OCI-LY1 (cell line): ENCODE data around the gene UMPS.

ENCODE experiments used
- H2AFZ ChIP-seq: fragments of 200-600 bp; sonication (generic), shearing (Covaris generic); 2 replicates; pipeline ENCODE4 v1.6.0; 2014; ENCODE audit warnings: antibody characterized with exemption, mild to moderate bottlenecking, low read length
- H3F3A ChIP-seq: fragments of 200-600 bp; sonication (generic), shearing (Covaris generic); 2 replicates; pipeline ENCODE4 v1.6.0; 2014; ENCODE audit warnings: mild to moderate bottlenecking, antibody characterized with exemption, low read length, moderate library complexity; ENCODE audit not compliant: insufficient read depth
- H3K27ac ChIP-seq: fragments of 200-600 bp; sonication (generic); 2 replicates; pipeline ENCODE4 v1.5.1; 2014; ENCODE audit warnings: low read length, mixed run types, mild to moderate bottlenecking, low read depth; ENCODE audit not compliant: poor library complexity, severe bottlenecking
- H3K27me3 ChIP-seq: fragments of 200-600 bp; sonication (generic); 2 replicates; pipeline ENCODE4 v1.6.0; 2014; ENCODE audit warnings: antibody characterized with exemption, mild to moderate bottlenecking, low read length, moderate library complexity; ENCODE audit not compliant: insufficient read depth
- H3K36me3 ChIP-seq: fragments of 200-600 bp; sonication (generic); 2 replicates; pipeline ENCODE4 v1.6.1; 2014; ENCODE audit warnings: mild to moderate bottlenecking, antibody characterized with exemption, low read length, moderate library complexity, mixed read lengths; ENCODE audit not compliant: insufficient read depth
- H3K4me1 ChIP-seq: fragments of 200-600 bp; sonication (generic); 2 replicates; pipeline ENCODE4 v1.5.1; 2014; ENCODE audit warnings: mild to moderate bottlenecking, low read length, moderate library complexity; ENCODE audit not compliant: insufficient read depth, severe bottlenecking
- H3K4me2 ChIP-seq: fragments of 200-600 bp; sonication (generic), shearing (Covaris generic); 2 replicates; pipeline ENCODE4 v1.6.1; 2014; ENCODE audit warnings: low read length
- H3K4me3 ChIP-seq: fragments of 200-600 bp; sonication (generic); 2 replicates; pipeline ENCODE4 v1.5.1; 2014; ENCODE audit warnings: low read length, low read depth, mild to moderate bottlenecking, mixed read lengths; ENCODE audit not compliant: poor library complexity, severe bottlenecking
- H3K79me2 ChIP-seq: fragments of 200-600 bp; shearing (Covaris generic); 2 replicates; pipeline ENCODE4 v1.6.1; 2016; ENCODE audit warnings: mixed run types, low read length, mixed read lengths; ENCODE audit not compliant: insufficient read depth
- H3K9ac ChIP-seq: fragments of 200-600 bp; sonication (generic), shearing (Covaris generic); 2 replicates; pipeline ENCODE4 v1.6.1; 2014; ENCODE audit warnings: mild to moderate bottlenecking, low read length, mixed read lengths
- H3K9me2 ChIP-seq: fragments of 200-600 bp; sonication (generic), shearing (Covaris generic); 2 replicates; pipeline ENCODE4 v1.6.1; 2014; ENCODE audit warnings: low read depth, mild to moderate bottlenecking, low read length, mixed read lengths
- H3K9me3 ChIP-seq: fragments of 200-600 bp; shearing (Covaris generic); 2 replicates; pipeline ENCODE4 v1.6.1; 2014; ENCODE audit warnings: low read length, mixed read lengths
- H4K20me1 ChIP-seq: fragments of 200-600 bp; sonication (generic), shearing (Covaris generic); 2 replicates; pipeline ENCODE4 v1.6.0; 2016; ENCODE audit warnings: mild to moderate bottlenecking, low read length; ENCODE audit not compliant: insufficient read depth
- EZH2 ChIP-seq: fragments of 200-600 bp; sonication (generic), shearing (Covaris generic); IDR thresholded peaks from 2 replicates; pipeline ENCODE4 v1.8.0; 2017; ENCODE audit warnings: borderline replicate concordance, mixed run types, mild to moderate bottlenecking, antibody characterized with exemption, low read length, moderate library complexity, mixed read lengths
- TF ChIP-seq, protein P1 (sequence below): fragments of 200-600 bp; sonication (generic), shearing (Covaris generic); IDR thresholded peaks from 2 replicates; pipeline ENCODE4 v1.5.1; 2017; ENCODE audit warnings: mild to moderate bottlenecking, antibody characterized with exemption, low read length, moderate library complexity, mixed read lengths

Gene UMPS

DNA sequence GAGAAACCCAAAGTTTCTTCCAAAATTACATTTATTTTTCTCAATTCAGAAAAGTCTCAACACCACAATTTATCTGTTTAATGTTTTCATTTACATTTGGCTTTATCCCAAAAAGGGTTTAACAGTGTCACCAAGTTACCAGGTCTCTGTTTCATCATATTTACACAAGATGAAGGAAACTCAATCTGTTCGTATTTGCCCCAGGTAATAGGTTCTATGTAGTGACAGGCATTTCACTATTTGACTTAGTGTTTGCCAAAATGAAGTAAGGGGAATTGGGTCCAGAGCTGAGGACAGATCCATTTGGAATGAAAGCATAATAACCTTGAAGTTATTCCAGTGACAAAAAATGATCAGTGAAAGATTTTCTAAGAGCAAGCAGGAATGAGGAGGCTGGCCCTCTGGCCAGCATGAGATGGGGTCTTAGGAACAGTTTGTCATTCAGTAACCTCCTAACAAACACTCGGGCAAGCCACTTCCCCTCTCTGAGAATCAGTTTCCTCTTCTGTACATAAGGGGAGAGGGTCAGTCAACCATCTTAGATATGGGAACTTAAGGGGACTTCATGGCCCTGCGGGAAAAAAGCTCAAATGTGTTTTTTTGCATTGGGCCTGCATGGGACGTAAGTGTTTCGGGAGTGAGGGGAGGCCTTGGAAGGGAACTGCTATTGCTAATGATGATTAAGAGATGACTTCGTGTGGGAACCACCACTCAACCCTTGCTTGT, 31.8 kb downstream of the UMPS start:
- H3K4me1 ChIP-seq, result no peaks in the 10 kb centered on the region
- no peaks in the 10 kb centered on the region for H3K79me2 ChIP-seq
- H3K4me3 ChIP-seq, result no peak overlapping the region
- no peak overlapping the region for H3K9ac ChIP-seq
- no peaks in the 10 kb centered on the region for H4K20me1 ChIP-seq
- H3K9me3 ChIP-seq, result no peaks in the 10 kb centered on the region
- no peaks in the 10 kb centered on the region for H3K36me3 ChIP-seq
- TF ChIP-seq EZH2, result no peak
- TF ChIP-seq, protein P1, sequence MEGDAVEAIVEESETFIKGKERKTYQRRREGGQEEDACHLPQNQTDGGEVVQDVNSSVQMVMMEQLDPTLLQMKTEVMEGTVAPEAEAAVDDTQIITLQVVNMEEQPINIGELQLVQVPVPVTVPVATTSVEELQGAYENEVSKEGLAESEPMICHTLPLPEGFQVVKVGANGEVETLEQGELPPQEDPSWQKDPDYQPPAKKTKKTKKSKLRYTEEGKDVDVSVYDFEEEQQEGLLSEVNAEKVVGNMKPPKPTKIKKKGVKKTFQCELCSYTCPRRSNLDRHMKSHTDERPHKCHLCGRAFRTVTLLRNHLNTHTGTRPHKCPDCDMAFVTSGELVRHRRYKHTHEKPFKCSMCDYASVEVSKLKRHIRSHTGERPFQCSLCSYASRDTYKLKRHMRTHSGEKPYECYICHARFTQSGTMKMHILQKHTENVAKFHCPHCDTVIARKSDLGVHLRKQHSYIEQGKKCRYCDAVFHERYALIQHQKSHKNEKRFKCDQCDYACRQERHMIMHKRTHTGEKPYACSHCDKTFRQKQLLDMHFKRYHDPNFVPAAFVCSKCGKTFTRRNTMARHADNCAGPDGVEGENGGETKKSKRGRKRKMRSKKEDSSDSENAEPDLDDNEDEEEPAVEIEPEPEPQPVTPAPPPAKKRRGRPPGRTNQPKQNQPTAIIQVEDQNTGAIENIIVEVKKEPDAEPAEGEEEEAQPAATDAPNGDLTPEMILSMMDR, result no peak
- H3K27ac ChIP-seq, result no peak overlapping the region
- no peak overlapping the region for H3K4me2 ChIP-seq
- H3F3A ChIP-seq, result no peaks in the 10 kb centered on the region
- no peak overlapping the region for H2AFZ ChIP-seq
- peaks cover 5% of the 10 kb centered on the region; the same call in 1 of the 2 replicates for H3K27me3 ChIP-seq
- no peaks in the 10 kb centered on the region for H3K9me2 ChIP-seq

DNA sequence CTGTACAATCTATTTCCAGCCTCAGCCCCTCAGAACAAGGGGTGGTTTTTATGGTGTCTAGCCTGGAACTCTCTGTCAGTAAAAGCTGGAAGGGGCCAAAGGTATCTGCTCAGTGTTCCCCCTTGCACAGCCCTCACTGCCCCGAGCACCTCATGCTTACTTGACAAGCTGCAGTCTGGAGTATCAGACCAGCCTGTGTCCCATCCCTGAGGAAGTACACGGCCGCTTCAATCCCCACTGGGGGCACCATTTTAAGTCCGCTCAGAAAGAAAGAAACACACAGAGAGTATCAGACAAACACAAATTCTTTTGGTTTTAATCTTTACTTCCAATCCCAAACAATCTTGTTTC, 32.4 kb downstream of the UMPS start:
- Histone ChIP-seq H3K9me2 (no peaks in the 10 kb centered on the region), H3K9ac (no peak overlapping the region), H3K79me2 (no peaks in the 10 kb centered on the region), H3K27me3 (peaks cover 5% of the 10 kb centered on the region; the same call in 1 of the 2 replicates), H3K4me1 (no peaks in the 10 kb centered on the region), H3K36me3 (no peaks in the 10 kb centered on the region), H2AFZ (no peak overlapping the region), H3K9me3 (no peaks in the 10 kb centered on the region), H4K20me1 (no peaks in the 10 kb centered on the region), H3K4me3 (no peak overlapping the region), H3K4me2 (no peak overlapping the region), H3F3A (no peaks in the 10 kb centered on the region), H3K27ac (no peak overlapping the region)
- TF ChIP-seq EZH2, result no peak
- TF ChIP-seq, protein P1, result no peak

DNA sequence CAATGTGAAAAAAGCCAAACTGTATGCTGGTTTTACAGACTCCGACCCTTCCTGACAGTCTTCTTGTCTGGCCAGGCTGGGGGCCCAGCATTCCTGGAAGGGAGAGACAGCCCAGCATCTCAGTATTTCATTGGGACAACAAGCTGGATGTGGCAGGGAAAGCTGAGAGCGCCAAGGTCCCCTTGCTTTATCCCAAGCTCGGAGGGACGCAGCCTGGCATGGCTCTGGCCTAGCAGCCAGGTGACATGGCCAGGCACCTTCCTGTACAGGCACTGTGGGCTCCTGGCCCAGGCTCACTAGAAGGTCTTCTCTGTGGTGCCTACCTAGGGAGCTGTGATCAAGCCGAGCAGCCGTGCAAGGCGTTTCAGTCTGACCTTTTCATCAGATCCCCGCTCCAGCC, 33.0 kb downstream of the UMPS start:
- Histone ChIP-seq H3K36me3 (no peaks in the 10 kb centered on the region), H3K9ac (no peak overlapping the region)

More for the DNA sequence above, 33.0 kb downstream of the UMPS start:
- H3K4me2 ChIP-seq, result no peak overlapping the region
- H3K9me2 ChIP-seq, result no peaks in the 10 kb centered on the region
- no peaks in the 10 kb centered on the region for H3K9me3 ChIP-seq
- TF ChIP-seq, protein P1, result no peak
- TF ChIP-seq EZH2, result no peak
- peaks cover 5% of the 10 kb centered on the region; the same call in 1 of the 2 replicates for H3K27me3 ChIP-seq
- H4K20me1 ChIP-seq, result no peaks in the 10 kb centered on the region
- no peaks in the 10 kb centered on the region for H3F3A ChIP-seq
- H3K4me3 ChIP-seq, result no peak overlapping the region
- no peak overlapping the region for H2AFZ ChIP-seq
- no peaks in the 10 kb centered on the region for H3K79me2 ChIP-seq
- no peak overlapping the region for H3K27ac ChIP-seq
- H3K4me1 ChIP-seq, result no peaks in the 10 kb centered on the region
